Measurements from ENCODE around the gene SLC35D1.

SLC35D1 gene

DNA sequence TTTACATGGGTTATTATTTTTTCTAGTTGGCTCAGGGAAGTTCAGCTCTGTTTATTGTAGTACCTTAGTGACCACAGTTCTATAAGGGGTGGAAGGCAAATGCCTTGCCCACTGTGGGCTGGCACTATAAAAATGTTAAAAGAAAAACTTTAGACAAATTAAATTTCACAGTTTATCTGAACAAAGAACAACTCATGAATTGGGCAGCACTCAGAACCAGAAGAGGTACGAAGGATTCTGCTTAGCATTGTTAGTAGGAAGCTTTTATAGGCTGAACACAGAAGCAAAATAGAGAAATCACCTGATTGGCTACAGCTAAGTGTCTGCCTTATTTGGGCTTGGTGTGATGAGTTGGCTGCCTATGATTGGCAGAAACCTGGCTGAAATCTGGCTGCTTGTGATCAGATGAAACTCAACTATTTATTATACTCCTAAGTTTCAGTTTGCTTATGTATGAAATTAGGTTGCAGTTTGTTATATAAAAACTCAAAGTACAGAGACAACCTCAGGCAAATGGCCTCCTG lies 35.8 kb upstream of the SLC35D1 start:
- DNase-seq = no peak
- Histone ChIP-seq H3K27me3 (replicated peaks) (no peaks in the 10 kb centered on the region), H3K4me3 (ENCODE audit: low read depth, low read length) (no peak overlapping the region), H3K36me3 (replicated peaks) (no peaks in the 10 kb centered on the region), H3K27ac (no peak overlapping the region)
- in situ Hi-C loops (cut with HindIII; ENCODE audit: low pct_ligation_motif_present, low sequenced_read_pairs) = no loop called here
- no peak for TF ChIP-seq CTCF (IDR thresholded peaks at IDR 0.05; ENCODE audit: low read depth, low read length, missing control alignments)

DNA sequence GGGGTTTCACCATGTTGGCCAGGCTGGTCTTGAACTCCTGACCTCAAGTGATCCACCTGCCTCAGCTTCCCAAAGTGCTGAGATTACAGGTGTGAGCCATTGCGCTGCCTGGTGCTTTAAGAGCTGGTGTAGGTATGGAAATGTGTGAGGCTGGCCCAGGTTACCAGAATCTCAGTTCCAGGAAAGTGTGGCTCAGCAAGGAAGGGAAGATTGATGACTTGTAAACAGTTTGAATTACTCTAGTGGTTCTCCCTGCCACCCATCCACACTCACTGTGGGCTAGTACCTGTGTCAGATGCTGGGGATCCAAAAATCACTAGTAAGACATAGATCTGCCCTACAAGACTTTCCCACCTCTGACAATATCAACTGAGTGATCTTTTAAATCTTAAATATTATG lies 34.5 kb upstream of the SLC35D1 start:
- no peak overlapping the region for H3K4me3 ChIP-seq (ENCODE audit: low read depth, low read length)
- no peak for TF ChIP-seq CTCF (IDR thresholded peaks at IDR 0.05; ENCODE audit: low read depth, low read length, missing control alignments)
- no peak overlapping the region for H3K27ac ChIP-seq
- DNase-seq = no peak
- in situ Hi-C loops (cut with HindIII; ENCODE audit: low pct_ligation_motif_present, low sequenced_read_pairs) = no loop called here
- H3K36me3 ChIP-seq (replicated peaks) = no peaks in the 10 kb centered on the region
- no peaks in the 10 kb centered on the region for H3K27me3 ChIP-seq (replicated peaks)

DNA sequence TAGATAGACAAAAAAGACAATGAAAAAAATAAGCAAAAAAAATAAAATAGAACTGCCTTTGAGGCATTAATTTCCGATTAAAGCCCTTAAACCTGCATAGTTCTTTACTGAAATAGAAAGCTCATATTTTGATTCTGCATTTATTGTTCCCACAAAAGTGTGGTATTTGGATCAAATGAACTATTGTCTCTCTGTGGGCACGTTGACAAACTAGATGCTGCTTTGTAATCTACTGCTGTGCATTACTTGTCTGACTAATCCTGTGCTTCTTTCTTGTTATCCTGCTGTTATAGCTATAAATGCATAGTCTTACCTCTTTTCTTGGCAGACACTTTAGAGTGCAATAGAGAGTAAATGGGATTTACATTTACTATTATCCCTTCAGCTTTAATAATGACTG lies 31.4 kb upstream of the SLC35D1 start:
- Histone ChIP-seq H3K4me3 (ENCODE audit: low read depth, low read length) (no peak overlapping the region), H3K27me3 (replicated peaks) (no peaks in the 10 kb centered on the region), H3K36me3 (replicated peaks) (no peaks in the 10 kb centered on the region), H3K27ac (no peak overlapping the region)
- in situ Hi-C loops (cut with HindIII; ENCODE audit: low pct_ligation_motif_present, low sequenced_read_pairs) = no loop called here
- TF ChIP-seq CTCF (IDR thresholded peaks at IDR 0.05; ENCODE audit: low read depth, low read length, missing control alignments) = no peak
- DNase-seq = no peak

DNA sequence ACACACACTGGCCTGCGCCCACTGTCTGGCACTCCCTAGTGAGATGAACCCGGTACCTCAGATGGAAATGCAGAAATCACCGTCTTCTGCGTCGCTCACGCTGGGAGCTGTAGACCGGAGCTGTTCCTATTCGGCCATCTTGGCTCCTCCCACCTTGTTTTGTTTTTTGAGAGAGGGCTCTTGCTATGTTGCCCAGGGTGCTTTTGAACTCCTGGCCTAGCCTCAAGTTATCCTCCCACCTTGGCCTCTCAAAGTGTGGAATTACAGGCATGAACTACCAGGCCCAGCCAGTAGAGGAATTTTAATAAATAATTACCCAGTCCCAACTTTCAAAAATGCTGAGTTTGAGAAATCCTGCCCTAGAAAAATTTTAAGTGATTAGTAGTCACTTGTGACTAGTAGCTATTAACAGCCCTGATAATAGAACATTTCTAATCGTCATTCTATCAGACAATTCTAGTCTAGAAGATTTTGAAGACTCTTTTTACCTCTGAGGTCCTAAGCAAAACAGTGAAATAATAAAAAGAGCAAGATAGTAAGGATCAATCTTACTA lies 30.9 kb upstream of the SLC35D1 start:
- H3K27me3 ChIP-seq (replicated peaks) = no peaks in the 10 kb centered on the region
- TF ChIP-seq CTCF (IDR thresholded peaks at IDR 0.05; ENCODE audit: low read depth, low read length, missing control alignments) = no peak

DNA sequence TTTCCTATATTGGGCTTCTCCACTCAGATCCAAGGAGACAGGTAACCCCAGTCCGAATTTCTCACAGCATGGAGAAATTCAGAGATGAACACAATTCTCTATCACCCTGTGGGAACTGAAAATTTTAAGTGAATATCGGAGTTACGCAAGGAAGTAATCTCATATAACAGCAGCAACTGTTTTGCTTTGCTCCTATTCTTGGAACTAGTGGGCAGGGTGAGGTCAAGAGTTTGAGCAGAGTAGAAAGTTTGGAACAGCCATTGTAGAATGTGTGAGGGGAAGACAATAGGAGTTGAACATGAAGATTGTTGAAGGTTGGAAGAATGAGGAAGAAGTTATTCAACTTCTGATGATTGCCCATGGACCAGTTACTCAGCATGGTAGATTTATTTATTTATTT lies 24.3 kb upstream of the SLC35D1 start:
- H3K27ac ChIP-seq = no peak overlapping the region
- H3K36me3 ChIP-seq (replicated peaks) = no peaks in the 10 kb centered on the region
- no peak for DNase-seq
- H3K27me3 ChIP-seq (replicated peaks) = no peaks in the 10 kb centered on the region
- no peak overlapping the region for H3K4me3 ChIP-seq (ENCODE audit: low read depth, low read length)
- no peak for TF ChIP-seq CTCF (IDR thresholded peaks at IDR 0.05; ENCODE audit: low read depth, low read length, missing control alignments)
- in situ Hi-C loops (cut with HindIII; ENCODE audit: low pct_ligation_motif_present, low sequenced_read_pairs) = no loop called here

More for the DNA sequence above, 30.9 kb upstream of the SLC35D1 start:
- no peak for DNase-seq
- no peak overlapping the region for H3K4me3 ChIP-seq (ENCODE audit: low read depth, low read length)
- in situ Hi-C loops (cut with HindIII; ENCODE audit: low pct_ligation_motif_present, low sequenced_read_pairs) = no loop called here
- no peak overlapping the region for H3K27ac ChIP-seq
- no peaks in the 10 kb centered on the region for H3K36me3 ChIP-seq (replicated peaks)

DNA sequence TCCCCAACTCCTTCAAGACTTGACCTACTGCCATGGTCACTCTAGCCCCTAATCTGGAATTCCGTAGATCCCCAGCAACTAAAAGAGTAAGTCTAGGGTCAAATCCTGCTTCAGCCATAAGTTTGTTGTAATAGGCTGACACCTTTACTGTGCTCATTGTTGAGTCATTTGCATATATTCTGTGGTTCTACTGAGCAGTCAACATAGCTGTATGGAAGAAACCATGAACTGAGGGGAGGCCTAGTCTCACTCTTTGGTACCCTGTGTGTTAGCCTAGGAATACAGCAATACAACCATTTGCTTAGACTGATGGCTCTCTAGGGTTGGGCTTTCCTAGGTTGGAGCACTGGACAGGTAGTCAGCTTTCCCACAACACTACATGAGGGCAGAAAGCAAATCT lies 23.6 kb upstream of the SLC35D1 start:
- H3K4me3 ChIP-seq (ENCODE audit: low read depth, low read length) = no peak overlapping the region
- no peak overlapping the region for H3K27ac ChIP-seq
- no peak for TF ChIP-seq CTCF (IDR thresholded peaks at IDR 0.05; ENCODE audit: low read depth, low read length, missing control alignments)
- H3K36me3 ChIP-seq (replicated peaks) = no peaks in the 10 kb centered on the region
- no peak for DNase-seq
- no peaks in the 10 kb centered on the region for H3K27me3 ChIP-seq (replicated peaks)
- in situ Hi-C loops (cut with HindIII; ENCODE audit: low pct_ligation_motif_present, low sequenced_read_pairs) = no loop called here

Data from brain microvascular endothelial cell (primary cell).